DMS153 (cell line): ENCODE measurements around the gene TEN1.

Experiments used
- DNase-seq: peaks from one replicate; lab custom pipeline; 2025; lab: John Stamatoyannopoulos, UW

The TEN1 gene

DNA sequence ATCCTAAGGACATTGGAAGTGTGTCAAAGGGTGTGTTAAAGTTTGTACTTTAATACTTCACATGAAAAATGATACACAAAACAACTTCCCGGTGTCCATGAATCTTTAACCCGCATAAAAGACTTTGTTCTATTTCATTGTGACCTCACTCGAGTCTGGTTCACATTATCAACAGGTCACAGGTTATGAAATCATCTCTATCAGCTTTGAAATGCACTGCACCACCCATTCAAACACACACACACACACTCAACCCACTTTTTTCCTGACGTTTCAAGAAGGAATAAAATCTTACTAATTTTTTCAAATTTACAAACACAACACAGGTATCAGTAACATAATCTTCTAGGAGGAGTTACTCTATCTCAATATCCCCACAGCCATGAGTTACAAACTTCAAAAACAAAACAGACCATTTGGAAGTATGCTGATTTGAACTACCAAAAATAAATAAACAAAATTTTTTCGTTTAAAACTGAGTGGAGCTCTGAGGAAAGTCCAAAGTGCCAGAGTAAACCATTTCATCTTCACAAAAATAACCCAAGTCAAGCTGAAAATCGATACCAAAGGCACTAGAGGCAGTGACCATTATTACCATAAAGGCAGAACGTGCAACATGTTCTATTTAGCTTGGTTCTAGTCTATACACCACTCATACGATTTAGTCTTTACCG, 2.7 kb upstream of the TEN1 start:
- DNase-seq = no peak

GRCh38 chr17:75979705-75980187, 706 bp downstream of the TEN1 start:
- no peak for DNase-seq

GRCh38 chr17:75980188-75981018, 1.4 kb downstream of the TEN1 start:
- no peak for DNase-seq

DNA sequence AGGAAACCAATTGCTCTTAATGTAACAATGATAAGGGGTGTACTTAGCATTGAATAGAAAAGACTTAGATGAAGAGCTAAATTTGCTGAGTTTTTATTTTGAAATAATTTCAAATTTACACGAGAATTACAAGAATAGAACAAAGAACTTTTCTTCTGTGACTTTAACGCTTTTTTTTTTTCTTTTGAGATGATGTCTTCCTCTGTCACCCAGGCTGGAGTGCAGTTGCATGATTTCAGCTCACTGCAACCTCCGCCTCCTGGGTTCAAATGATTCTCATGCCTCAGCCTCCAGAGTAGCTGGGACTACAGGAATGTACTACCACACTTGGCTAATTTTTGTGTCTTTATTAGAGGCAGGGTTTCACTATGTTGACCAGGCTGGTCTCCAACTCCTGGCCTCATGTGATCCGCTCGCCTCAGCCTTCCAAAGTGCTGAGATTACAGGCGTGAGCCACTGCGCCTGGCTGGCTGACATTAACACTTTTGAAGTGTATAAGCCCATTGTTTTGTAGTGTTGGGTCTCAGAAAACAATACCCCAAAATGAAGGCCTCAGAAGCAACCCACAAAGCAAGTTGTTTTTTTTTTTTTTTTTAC, 2.1 kb downstream of the TEN1 start:
- no peak for DNase-seq

- DNase-seq = no peak
Measured at GRCh38 chr17:75983501-75984181, 4.6 kb downstream of the TEN1 start.

DNA sequence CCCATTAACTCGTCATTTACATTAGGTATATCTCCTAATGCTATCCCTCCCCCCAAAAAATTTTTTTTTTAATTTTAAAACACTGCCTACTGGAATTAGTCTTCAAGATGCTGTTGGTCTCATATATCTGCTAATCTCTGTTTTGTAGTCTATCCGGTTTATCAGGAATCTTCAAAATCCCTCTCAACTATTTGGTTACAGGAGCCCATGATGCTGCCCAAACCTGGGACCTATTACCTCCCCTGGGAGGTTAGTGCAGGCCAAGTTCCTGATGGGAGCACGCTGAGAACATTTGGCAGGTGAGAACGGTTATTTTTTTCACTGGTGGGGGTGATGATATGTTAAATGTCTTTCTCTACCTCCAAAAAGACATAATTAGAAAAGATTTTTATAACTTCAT, 6.9 kb downstream of the TEN1 start:
- DNase-seq = no peak

GRCh38 chr17:75987041-75987440, 8.0 kb downstream of the TEN1 start:
- no peak for DNase-seq

- no peak for DNase-seq
Measured at GRCh38 chr17:75991396-75991795, 12.4 kb downstream of the TEN1 start.

GRCh38 chr17:75994802-75995370, 15.8 kb downstream of the TEN1 start:
- DNase-seq = no peak

DNA sequence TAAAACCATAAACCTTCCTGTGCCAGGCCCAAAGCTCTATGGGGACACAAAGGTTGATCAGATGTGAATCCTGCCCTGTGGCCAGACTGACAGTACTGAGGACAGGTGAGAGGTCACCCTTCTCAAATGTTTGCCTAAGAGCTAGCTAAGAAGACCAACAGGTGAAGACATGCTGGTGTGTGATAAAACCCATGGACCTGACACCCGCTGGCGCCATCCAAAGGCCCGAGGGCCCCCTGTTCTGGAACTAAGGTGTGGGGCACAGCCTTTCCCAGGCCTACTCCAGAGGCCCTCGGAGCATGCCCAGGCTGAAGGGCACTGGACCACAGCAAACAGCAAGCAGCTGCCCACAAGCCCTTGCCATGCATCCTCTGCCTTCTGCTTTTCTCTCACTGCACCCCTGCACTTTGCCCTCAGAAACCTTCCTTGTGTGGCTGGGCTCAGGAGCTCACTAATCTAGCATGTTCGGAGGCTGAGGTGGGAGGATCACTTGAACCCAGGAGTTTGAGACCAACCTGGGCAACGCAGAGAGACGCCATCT, 16.4 kb downstream of the TEN1 start:
- DNase-seq = no peak

- DNase-seq = no peak
Measured at GRCh38 chr17:75996665-75997590, 17.9 kb downstream of the TEN1 start.

GRCh38 chr17:75998327-75998795, 19.3 kb downstream of the TEN1 start:
- no peak for DNase-seq

DNA sequence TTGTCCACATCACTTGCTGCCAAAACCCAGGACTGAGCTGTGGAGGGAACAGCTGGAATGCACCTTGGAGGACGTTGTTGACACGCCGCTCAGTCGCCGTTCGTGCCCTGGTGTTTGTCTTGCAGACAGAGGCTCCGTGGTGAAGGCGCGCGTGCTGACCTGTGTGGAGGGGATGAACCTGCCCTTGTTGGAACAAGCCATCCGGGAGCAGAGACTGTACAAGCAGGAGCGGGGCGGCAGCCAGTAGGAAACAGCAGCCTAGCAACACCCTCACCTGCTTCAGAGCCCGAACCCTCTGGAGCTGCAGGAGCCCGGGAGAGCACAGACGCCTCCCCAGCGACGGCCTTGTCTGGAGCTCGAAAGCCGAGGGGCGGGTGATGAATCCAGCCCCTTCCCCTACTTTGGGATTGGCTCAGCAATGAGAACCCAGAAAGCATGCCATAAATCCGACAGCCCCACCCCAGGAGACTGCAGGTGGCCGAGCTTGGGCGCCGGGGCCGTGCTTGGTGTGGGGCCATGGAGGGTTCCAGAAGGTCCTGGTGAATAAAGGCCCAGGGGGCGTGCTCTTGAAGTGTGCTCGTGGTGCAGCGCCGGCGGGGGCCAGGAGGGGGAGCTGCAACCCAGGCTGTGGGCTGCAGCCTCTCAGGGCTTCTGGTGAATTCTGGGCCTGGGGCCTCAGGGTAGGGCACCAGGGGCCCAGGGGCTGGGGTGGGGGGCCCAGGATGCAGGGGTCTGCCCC, 21.1 kb downstream of the TEN1 start:
- no peak for DNase-seq

- no peak for DNase-seq
Measured at GRCh38 chr17:76000755-76001521, 21.9 kb downstream of the TEN1 start, which contains the start of gene CDK3. Gene CDK3 (plus strand): TSS chr17:76000855. CDS start chr17:76001426, 571 bp downstream.

DNA sequence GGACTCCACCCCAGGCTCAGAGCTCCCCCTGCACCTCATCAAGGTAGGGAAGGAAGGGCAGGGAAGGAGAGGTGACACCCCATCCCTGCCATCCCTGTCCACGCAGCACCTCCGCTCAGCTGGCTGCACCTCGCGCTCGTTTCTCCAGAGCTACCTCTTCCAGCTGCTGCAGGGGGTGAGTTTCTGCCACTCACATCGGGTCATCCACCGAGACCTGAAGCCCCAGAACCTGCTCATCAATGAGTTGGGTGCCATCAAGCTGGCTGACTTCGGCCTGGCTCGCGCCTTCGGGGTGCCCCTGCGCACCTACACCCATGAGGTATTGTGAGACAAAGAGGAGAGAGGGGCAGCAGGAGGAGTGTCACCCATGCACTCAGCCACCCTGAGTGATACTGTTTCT, 23.1 kb downstream of the TEN1 start:
- DNase-seq = no peak

DNA sequence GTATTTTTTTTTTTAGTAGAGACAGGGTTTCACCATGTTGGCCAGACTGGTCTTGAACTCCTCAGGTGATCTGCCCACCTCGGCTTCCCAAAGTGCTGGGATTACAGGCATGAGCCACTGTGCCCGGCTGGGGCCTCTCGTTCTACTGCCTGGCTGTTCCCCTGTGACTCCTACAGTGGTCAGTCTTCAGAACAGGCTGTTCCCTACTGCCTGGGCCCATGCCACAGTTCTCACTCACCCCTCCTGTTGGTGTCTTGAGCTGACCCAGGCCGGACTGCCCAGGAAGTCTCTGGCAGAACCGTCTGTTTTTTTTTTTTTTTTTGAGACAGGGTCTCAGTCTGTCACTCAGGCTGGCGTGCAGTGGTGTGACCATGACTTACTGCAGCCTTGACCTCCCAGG, 24.9 kb downstream of the TEN1 start:
- no peak for DNase-seq

- DNase-seq = no peak
Measured at GRCh38 chr17:76004750-76005262, 25.8 kb downstream of the TEN1 start.

GRCh38 chr17:76005263-76006149, 26.5 kb downstream of the TEN1 start:
- peak; percentile 24 for DNase-seq
